H1 (cell line): ENCODE measurements around the gene MTMR6. TPM values are rescaled to one million over a fixed set of nuclear protein-coding genes. Genes with fewer than 3 reads are reported as not detected.

Source experiments
- CBX5 ChIP-seq: fragments of 300-800, 300-1000 bp; sonication (generic); IDR thresholded peaks from 2 replicates; pipeline ENCODE4 v1.7.1; 2016; ENCODE audit warnings: antibody characterized with exemption, low read length, low read depth
- PHF8 ChIP-seq: fragments of 200-600 bp; sonication (generic); conservative IDR thresholded peaks from 2 replicates; pipeline ENCODE4 v1.7.1; 2012; ENCODE audit warnings: low read depth, mild to moderate bottlenecking, inconsistent platforms, low read length, moderate library complexity
- POLR2AphosphoS5 ChIP-seq: IDR thresholded peaks from 2 replicates; pipeline ENCODE4 v1.6.1; 2011; ENCODE audit warnings: low read depth, low read length
- SP1 ChIP-seq: IDR thresholded peaks from 2 replicates; pipeline ENCODE4 v1.6.1; 2011; ENCODE audit warnings: low read depth, low read length
- TEAD4 ChIP-seq: IDR thresholded peaks from 2 replicates; pipeline ENCODE4 v1.6.1; 2012; ENCODE audit warnings: low read depth, low read length, inconsistent platforms, mixed read lengths
- polyA plus RNA-seq, 7 experiments: library from polyadenylated mRNA; depleted of rRNA in 3 of 7; stranded (reverse) in 5 of 7; unstranded in 2 of 7; fragments of >200 nt in 5 of 7; fragments of 200-250 nt in 2 of 7; gene quantifications; 1 replicate in 5 of 7; 2 replicates in 1 of 7; 4 replicates in 1 of 7; pipeline versions ENCODE4 v1.2.1 to v1.2.3, GENCODE V29; 2011 to 2013; ENCODE audit warnings: missing spikeins in 2 of 7, mixed read lengths in 2 of 7
- total RNA-seq: library from RNA; stranded (reverse); fragmentation: NEBNext Ultra II Directional; extraction: Animal tissue kit (Norgen Biotek cat#: 25700); gene quantifications from 2 replicates; pipeline ENCODE4 v1.2.1, GENCODE V29; 2021

MTMR6 gene
- total and polyA plus RNA-seq, 2 of the 8 experiments (the other 6 are each of a cell fraction or from before 2014, with no cell fraction given): 2.1 to 8.4 TPM

GRCh38 chr13:25302121-25302520 is 14.8 kb upstream of the MTMR6 start (continued):
- TF ChIP-seq SP1 (no peak), CBX5 (no peak), TEAD4 (no peak), PHF8 (no peak), POLR2AphosphoS5 (no peak)
